NCI-H748 treated with DMSO at 0.1 percent for 48 hours (cell line): Measurements from ENCODE around the gene TTC28.

Experiments
- DNase-seq: peaks from one replicate; lab custom pipeline; 2025; lab: John Stamatoyannopoulos, UW

Gene TTC28

DNA sequence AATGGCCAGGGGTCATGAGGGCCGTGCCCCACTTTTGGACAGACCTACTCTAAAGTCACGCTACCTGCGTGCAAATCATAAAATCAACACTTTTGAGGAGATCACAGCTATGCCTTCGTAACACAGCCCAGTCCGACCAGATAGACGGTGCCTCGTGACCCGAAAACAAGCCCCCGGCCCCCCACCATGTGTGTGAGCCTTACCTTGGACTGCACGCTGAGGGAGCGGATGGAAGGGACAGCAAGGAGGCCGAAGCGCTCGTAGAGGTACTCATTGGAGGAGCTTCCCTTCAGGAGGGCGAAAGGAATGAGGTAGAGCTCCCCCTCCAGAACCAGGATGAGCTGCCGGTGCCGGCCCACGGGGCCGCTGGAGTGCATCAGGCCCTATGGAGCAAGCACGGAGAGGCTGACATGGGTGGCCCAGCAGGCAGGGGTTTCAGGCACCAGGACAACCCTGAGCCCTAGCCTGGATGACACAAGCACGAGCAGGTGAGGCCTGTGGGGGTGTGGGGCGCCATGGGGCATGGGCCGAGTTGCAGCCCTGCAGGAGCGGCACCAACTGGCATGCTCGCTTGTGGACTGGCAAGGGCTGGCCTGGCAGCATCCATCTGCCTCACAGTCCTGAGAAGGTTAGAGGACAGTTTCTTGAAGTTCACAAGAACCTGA is 678.3 kb downstream of the TTC28 start:
- no peak for DNase-seq

DNA sequence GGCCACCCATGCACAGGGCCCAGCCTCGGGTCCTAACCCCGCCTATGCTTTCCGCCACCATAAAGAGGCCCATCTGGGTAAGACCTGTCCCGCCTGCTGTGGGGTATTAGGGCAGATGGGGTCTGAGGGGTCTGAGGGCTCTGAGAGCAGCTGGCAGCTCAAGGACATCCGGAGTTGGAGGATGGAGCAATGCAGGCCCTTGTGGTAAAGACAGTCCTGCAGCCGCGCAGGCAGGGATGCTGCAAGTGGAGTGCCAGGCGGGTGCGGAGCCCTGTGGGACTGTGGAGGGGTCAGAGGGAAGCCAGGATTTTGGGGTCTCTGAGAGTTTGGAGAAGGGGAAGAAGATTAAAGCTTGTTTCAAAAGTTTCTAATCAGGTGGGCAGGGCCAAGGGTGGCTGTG is 679.3 kb downstream of the TTC28 start:
- DNase-seq, result no peak

DNA sequence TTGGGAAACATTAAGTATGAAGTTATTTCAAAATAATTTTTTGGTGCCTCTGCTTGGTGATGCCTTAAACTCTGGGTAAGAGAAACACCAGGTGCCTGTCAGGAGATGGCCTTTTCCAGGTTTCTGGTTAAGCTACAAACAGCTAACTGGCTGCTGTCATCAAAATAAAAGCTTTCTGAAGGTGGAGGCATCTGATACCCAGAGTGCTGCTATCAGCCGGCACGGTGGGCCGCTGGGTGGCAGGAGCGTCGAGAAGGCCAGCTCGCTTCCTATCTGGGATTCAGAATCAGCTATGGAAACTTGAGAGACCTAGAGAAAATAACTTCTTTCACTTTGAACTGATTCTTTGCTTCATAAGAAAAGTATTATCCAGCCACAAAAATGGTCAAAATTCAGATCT is 679.8 kb downstream of the TTC28 start:
- no peak for DNase-seq

DNA sequence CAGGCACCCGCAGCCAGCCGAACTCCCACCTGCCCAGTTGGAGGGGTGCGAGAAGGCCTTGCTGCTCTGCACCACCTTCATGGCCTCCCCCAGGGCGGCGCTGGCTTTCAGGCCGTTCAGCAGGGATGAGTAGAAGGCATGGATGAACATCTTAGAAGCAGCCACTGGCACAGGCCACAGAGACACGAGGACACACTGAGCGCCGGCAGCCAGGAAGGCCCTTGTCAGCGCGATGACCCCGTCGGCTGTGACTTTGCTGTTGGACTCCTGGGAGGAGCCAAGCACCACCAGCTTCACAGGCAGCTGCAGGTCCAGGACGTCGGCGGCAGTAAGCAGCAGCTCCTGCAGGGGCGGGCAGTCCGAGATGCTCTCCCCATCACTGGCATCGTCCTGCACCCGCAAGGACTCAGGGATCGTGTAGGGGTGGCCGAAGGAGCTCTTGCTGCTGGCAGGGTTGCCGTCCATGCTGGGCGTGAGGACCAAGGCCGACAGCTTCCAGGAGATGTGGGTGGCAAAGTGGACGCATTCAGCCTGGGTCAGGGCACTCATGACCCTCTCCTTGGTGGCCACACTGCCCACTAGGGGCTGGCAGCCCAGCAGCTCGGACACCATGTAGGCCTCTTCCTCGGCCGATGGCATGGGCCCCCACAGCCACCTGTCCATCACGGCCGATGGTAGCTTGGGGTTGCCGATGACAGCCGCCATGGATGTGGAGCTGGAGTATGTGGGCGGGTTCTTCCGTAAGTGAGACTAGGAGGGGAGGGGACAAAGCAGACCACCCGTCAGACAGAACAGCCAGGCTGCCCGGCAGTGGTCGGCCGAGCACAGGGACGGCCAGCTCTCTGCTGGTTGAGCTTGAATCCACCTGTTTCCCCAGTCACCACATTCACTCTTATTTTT is 680.9 kb downstream of the TTC28 start:
- DNase-seq, result no peak

DNA sequence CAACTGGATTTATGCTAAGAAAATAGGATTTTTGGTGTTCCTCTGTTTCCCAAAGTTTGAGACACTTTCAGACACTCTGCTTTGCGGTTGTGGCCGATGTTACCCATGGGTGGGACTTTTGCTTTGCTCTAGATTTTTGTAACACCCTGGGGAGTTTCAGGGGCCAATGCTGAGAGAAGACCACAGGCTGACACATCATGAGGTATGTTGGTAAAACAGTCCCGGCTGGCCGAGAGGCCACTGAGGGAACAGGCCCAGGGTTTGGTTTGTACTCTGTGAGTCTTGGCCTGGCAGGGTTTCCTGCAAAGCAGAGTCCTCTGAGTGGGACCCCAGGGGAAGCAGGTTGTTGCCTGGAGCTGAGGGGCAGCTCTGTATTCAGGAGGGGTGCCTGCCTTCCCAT is 682.1 kb downstream of the TTC28 start:
- DNase-seq, result no peak

DNA sequence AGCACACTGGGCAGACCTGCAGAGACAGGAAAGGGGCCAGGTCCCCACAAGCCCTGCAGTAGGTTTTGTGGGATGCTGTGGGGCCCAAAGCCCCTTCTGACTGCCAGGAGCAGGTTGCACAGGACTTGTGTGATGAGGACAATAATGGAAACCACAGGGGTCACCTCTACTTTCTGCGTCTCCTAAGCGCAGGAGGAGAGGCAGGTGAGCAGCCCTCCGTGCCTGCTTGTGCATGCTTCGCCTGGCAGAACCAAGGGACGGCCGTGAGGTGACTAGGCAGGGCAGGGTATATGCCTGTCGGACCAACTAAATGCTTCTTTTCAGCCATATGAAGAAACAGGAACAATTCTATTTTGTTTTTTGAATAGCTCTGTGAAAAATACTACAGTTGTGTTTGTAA is 682.7 kb downstream of the TTC28 start:
- no peak for DNase-seq

DNA sequence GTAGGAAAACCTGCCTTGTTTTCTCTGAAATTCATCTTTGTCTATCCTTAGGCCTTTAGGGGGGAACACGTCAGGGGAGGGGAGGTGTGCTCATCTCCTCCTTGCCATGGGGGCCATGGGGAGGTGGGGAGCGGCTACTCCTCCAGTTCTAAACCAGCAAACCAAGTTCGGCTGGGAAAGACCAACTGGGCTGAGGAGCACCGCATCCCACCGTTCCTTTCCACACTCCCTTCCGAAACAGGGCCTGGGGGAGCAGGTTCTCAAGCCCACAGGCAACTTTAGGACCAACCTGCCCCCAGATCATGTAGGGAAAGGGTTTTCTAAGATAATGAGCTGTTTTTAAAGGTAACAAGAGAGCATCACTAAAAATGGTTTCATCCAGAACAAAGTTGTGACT is 683.1 kb downstream of the TTC28 start:
- DNase-seq, result no peak

DNA sequence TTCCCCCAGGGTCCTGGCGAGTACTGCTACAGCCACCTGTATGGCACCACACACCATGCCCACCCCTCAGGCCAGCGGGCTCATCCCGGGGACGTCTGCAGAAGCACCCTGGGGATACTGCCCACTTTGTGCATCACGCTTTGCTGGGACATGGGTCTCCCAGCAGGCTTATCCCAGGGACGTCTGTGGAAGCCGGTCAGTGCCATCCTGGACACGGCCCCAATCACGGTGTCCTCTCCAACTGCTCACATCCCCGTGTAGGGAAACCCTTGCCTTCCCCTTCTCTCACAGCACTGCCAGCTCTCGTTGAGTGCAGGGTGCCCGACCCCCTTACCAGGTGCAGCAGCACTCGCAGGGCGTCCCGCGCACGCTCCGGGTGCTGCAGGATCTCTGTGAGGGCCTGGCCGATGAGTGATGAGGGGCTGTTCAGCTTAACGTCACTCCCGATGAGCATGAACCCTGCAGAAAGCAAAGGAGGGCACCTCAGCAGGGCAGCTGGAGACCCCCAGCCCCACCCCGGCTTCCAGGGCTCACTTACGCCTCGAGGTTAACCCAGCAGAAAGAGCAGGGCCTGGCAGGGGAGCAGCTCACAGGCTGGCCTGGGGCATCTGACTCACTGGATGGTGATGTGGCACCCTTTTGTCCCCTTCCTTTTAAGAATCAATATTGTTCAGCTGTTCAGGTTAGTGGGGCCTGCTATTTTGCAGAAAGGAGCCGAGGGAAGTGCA is 683.7 kb downstream of the TTC28 start:
- no peak for DNase-seq

DNA sequence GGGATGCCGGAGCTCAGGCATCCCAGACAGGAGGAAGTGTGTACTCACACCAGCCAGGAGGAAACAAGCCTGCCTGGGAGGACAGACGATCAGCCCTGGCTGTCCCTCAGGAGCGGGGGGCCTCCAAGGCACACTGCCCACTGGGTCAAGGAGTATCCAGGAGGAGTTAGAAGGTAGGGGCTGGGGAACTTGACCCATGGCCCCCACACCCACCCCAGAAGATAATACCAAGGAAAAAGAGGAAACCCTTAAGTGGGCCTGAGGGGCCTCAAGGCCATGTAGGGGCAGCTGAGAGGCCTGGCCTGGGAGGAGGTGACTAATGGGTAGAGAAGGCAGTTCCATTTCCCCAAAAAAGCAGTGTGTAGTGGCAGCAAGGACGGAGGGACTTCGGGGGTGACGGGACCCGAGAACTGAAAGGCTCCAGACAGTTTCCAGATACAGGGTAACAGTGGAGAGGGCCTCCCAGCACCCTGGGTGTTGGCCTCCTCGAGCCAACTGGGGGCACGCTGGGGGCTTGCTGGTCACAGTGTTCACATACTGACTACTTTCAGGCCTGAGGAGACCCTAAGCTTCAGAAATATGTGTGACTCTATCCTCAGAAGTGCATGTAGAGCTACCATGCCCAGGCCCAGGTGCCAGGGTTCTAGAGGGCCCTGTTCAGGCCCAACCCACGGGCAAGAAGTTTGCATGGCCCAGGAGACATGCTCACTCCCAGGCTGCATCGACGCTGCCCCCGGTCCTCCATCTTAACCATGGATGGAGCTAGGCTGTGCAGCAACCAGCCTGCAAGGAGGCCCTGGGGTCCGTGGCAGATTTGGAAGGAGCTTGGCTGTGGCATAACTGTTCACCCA is 684.9 kb downstream of the TTC28 start:
- no peak for DNase-seq

DNA sequence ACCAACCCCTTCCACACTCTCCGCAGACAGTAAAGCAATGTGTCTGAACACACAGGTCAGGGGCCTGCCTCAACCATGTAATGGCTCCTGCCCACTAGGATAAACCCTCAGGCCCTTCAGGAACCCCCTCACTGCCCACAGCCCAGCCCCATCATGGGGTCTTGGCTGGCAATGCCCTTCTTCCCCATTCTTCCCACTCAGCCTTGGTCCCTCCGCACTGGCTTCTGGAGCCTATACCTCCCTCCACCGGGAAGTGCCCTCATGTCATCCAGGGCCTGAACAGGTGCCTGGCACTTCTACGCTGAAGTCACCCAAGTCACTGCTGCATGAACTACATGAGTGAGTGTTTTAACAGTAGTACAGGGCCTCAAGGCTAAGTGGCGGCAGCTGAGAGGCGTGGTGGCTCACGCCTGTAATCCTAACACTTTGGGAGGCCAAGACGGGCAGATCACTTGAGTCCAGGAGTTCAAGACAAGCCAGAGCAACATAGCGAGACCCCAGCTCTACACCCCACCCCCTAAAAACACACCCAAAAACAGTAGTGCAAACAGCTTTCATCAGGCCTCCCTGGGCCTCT is 685.8 kb downstream of the TTC28 start:
- no peak for DNase-seq

DNA sequence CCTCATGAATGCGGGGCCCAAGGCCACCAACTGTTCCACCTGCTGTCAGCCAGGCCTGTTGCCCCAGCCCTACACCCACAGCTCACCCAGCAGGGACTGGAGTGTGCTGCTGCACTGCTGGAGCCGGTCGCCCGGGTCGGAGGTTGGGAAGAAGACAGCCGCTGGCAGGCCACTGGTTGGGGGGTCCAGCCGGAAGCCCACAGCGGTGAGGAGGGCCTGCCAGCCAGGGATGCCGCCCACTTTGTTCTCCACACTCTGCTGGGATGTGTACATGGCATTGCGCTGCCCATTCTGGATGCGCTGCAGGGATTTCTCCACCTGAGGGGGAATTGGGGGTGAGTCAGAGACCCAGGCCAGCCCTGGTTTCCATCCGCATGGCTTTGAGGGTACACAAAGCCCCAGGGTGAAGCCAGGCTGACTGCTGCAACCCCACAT is 686.4 kb downstream of the TTC28 start:
- no peak for DNase-seq

DNA sequence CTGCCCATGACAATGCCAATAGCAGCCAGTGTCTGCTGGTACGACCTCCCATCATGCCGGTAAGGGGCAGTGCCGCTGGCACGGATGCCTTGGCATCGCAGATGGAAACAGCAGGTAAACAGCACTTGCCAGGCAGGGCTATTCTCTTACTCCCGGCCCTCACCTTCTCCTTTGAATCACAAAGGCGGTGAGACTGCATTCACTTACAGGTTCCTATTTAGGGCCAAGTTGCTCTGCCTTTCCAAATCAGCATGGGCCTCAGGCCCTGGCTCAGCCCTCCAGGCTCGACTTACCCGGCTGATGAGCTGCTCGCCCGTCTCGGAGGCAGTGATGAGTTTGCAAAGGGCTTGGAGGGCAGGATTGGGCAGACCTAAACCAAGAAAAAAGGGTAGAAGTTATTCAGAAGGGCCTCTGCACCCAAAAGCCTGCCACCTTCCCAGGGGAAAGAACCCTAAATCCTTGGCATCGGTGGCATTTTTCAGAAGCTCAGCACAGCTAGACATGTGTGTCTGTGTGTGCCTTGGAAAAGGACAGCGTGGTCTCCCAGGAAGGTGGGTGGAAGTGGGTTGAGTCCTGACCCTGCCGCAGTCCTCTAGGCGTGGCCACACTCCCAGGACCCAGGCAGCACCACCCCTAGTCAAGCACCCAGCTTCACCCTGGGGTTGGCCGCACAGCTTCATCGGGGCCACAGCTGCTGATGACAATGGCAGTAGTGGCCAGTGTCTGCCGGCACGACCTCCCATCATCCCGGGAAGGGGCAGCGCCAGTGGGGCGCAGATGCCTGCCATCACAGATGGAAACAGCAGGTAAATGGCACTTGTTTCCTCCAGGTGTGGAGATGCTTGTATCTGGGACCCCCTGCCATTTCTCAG is 687.1 kb downstream of the TTC28 start:
- DNase-seq, result no peak

DNA sequence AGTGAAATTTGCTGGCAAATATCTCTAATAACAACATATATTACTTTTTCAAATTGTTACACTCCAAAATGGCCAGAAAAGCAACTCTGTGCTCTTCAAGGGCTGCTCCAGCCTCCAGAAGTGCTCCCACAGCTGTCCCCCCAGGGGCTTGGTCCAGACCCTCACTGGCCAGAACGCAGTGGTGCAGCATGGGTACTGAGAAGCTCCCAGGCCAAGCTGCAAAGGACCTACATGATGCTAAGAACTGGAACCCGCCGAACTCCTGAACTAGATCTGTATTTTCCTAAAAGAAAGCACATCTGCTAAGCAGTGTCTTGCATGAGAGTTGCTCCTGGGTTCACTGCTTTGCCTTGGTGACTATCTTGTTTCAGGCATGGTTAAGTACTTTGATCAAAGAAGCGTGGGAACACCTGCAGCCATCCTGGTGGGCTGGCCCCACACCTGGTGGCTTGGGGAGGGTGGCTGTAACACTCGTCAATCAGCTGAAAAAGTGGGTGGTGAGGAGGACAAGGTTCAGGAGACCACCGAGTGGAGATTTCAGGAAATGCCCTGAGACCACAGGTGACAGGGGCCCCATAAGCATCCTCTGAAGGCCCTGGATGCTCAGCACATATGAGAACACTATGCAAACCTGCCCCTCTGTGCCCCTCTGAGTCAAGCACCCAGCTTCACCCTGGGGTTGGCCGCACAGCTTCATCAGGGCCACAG is 687.9 kb downstream of the TTC28 start:
- DNase-seq, result no peak

DNA sequence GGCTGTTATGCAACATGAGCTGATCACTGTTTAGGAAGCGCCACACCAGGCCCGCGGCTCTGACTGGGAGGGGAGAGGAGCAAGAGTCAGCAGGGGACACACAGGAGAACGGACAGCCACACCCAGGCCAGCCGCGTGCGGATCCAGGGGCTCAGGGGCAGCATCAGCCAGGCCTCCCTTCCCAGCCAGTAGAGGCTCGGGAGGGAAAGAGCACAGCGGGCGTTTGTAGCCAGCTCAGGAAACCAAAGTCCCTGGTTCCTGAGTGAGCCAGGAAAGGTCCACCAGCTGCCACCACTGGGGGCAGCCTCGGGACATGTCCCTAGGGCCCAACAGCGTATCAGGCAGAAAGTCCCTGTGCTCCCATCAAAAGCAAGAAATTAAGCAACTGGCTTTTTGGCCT is 688.8 kb downstream of the TTC28 start:
- no peak for DNase-seq

DNA sequence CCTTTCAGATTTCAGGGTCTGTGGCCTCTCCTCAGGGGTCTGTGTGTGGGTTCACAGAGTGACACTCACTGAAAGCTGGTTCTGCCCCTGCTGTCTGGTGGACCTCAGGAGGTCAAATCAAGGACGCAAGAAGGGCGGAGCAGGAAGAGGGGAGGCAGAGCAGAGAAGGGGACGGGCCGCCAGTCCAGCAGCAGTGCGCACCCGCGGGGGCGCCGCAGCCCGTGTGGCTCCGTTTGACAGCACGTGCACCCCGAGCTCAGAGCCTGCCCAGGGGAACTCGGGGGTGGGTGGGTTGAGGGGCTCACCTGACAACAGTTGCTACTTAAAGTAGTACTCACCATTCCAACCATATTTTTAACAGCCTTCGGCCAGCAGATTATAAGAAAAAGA is 689.2 kb downstream of the TTC28 start:
- DNase-seq, result no peak

DNA sequence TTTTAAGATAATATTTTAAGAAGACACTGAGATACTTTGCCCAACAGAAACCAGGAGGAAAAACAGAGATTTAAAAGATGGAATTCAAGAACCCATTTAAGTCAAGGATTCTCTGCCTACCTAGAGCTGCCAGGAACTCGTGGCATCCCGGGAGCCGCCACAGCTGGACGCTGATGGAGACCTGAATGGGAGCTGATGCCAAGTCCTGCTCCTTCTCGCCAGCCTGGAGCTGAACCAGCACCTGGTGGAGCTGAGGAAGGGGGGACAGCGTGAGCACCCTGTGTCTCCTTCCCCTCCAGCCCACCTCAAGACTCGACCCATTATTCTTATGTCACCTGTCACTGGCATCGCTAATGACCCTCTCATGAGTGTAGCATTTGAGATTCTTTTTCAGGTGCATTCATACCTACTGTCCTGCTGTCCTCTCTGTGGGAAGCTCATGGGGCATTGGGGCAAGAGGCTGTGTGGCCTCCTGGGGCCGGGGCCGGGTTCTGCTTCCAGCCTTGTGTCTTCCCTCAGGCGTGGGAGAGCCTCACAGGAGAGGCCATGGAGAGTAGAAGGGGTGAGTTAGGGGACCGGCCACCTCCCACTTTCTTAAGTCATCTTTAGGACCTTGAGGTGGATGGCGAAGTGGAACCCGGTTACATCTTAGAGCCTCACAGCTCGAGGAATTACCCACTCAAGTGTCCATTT is 689.7 kb downstream of the TTC28 start:
- no peak for DNase-seq

DNA sequence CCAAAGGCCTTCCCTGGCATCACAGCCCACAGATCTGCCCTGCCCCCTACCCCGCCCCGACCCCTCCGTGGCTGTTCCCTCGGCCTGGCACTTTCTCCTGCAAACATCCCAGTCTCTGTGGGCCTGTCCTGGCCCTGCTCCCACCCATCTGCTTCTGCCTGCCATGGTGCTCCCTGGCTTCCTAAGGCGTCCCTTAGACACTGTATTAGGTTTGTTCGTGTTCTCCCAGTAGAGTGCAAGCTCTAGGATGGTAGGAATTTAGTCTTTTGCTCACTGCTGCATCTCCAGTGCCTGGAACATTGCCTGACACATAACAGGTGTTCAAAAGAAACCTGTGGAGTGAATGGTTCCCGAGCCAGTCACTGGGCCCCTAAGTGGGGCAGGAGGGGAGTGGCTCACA is 690.9 kb downstream of the TTC28 start:
- DNase-seq, result no peak

DNA sequence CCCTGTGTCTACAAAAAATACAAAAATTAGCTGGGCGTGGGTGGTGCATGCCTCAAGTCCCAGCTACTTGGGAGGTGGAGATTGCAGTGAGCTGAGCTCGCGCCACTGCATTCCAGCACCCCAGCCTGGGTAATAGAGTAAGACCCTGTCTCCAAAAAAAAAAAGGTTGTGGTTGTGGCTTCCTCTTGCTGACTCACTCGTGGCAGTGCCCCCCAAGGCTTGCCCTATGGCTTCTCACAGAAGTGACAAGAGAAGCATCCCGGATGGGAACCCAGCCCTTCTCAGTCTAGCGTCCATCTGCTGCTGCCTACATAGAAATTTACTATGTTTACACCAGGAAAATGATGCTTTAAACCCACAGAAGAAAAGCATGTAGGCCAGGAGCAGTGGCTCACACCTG is 692.1 kb downstream of the TTC28 start:
- no peak for DNase-seq

DNA sequence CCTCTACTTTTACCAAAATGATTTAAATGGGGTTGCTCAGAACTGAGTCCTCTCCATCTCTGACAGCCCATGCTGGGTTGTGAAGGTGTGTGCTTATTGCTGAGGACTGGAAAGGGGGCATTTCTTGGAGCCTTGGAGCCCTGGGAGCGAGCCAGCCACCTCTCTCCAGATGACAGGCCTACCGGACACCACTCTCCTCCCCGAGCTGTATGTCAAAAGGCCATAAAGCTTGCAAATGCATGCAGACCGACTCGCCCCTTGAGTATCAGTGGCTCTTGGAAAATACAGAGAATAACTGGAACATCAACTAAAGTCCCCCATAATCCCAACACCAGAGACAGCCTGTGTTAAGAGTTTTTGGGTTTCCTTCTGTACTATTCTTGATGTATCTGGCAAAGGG is 692.7 kb downstream of the TTC28 start:
- no peak for DNase-seq
